Measurements from ENCODE around the gene ZNF593. TPM values are rescaled to one million over a fixed set of nuclear protein-coding genes. Genes with fewer than 3 reads are reported as not detected.

The ZNF593 gene
- total and polyA plus RNA-seq, 9 of the 15 experiments (the other 6 are each of a cell fraction or from before 2014, with no cell fraction given) = 9.8 to 334 (median 48.2) TPM

DNA sequence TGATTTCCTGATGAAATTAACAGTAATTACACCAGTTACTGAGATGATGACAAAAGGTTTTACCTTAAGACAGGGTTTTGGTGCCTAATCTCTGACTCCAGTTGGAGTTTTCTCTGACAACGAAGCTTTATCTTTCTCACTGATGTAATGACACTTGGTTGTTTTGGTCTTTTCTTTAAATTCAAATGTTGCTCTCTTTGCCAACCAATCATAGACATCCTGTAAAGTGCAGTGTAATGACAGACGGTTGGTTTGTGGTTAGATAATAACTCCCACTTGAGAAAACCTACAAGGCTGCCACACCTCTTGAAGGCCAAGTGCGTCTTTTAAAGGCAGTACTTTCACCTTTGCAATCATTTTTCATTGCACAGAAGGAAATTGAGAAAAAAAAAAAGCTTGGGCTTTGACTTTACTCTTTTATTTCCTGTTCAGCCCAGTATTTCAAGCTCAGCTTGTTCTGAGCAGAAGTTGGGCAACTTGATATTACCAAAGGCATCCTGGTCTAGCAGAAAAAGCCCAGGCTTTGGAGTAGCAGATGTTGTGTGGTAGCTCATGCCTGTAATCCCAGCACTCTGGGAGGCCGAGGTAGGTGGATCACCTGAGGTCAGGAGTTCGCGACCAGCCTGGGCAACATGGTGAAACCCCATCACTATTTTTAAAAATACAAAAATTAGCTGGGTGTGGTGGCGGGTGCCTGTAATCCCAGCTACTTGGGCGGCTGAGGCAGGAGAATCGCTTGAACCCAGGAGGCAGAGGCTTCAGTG is 43.2 kb upstream of the ZNF593 start (continued):
- TF ChIP-seq HIVEP1 (CRISPR knock-in tag; IDR thresholded peaks at IDR 0.05) = peak; percentile 74; the same call in 1 of the 2 replicates
- TF ChIP-seq ZNF449 (CRISPR knock-in tag; IDR thresholded peaks at IDR 0.05) = no peak
- TF ChIP-seq ZNF57 (CRISPR knock-in tag; IDR thresholded peaks at IDR 0.05) = no peak
- peak; percentile 99 for TF ChIP-seq NBN (IDR thresholded peaks at IDR 0.05; ENCODE audit: low read depth)
- no peak for TF ChIP-seq ZNF518B (CRISPR knock-in tag; IDR thresholded peaks at IDR 0.05)
- TF ChIP-seq SLC30A9 (CRISPR knock-in tag; IDR thresholded peaks at IDR 0.05) = no peak
- TF ChIP-seq PHF21A (IDR thresholded peaks at IDR 0.05; ENCODE audit: borderline replicate concordance, low read depth) = no peak
- no peak for TF ChIP-seq CBX2 (IDR thresholded peaks at IDR 0.05; ENCODE audit: insufficient read depth, low read length, poor library complexity, severe bottlenecking)
- TF ChIP-seq HNRNPUL1 (IDR thresholded peaks at IDR 0.05; ENCODE audit: low read length) = no peak
- no peak for TF ChIP-seq ZBTB1 (CRISPR knock-in tag; IDR thresholded peaks at IDR 0.05; ENCODE audit: borderline replicate concordance, low read depth)
- 0 out of 2 replicates have a peak, but pooled peaks have one; percentile 65 for TF ChIP-seq NR2F6 (CRISPR knock-in tag; IDR thresholded peaks at IDR 0.05)
- peak; percentile 84 for TF ChIP-seq NFATC3 (IDR thresholded peaks at IDR 0.05)
- peak; percentile 89 for TF ChIP-seq CEBPG (CRISPR knock-in tag; IDR thresholded peaks at IDR 0.05)
- peak; percentile 81 to 95 for TF ChIP-seq CEBPG (tag; conservative IDR thresholded peaks at IDR 0.05 in 1 of 2, IDR thresholded peaks at IDR 0.05 in 1 of 2)
- TF ChIP-seq PHF8 (IDR thresholded peaks at IDR 0.05; ENCODE audit: borderline replicate concordance, low read length) = peak; percentile 20; the same call in 1 of the 2 replicates
- TF ChIP-seq BRF1 (IDR thresholded peaks at IDR 0.05; ENCODE audit: borderline replicate concordance, extremely low read depth, insufficient read length) = no peak
- TF ChIP-seq PHTF2 (CRISPR knock-in tag; IDR thresholded peaks at IDR 0.05) = 0 out of 2 replicates have a peak, but pooled peaks have one; percentile 41
- TF ChIP-seq ZFPM2 (CRISPR knock-in tag; IDR thresholded peaks at IDR 0.05) = no peak
- TF ChIP-seq ZNF717 (CRISPR knock-in tag; IDR thresholded peaks at IDR 0.05) = no peak
- peak; percentile 86 for TF ChIP-seq FOSL1 (tag; conservative IDR thresholded peaks at IDR 0.05)
- peak; percentile 94 to 97 for TF ChIP-seq MLLT1 (IDR thresholded peaks at IDR 0.05)
- no peak for TF ChIP-seq ZNF830 (CRISPR knock-in tag; IDR thresholded peaks at IDR 0.05)
- no peak for TF ChIP-seq TGIF2 (CRISPR knock-in tag; IDR thresholded peaks at IDR 0.05)
- peak; percentile 59; the same call in 1 of the 2 replicates for TF ChIP-seq KLF1 (tag; IDR thresholded peaks at IDR 0.05)
